ENCODE results near the gene FBXO3.

The FBXO3 gene

GRCh38 chr11:33697997-33698396 lies 76.3 kb downstream of the FBXO3 start:
- CTCF ChIA-PET = no interaction called here
- no peaks in the 10 kb centered on the region for H3K36me3 Mint-ChIP-seq
- H3K27ac Mint-ChIP-seq = no peak overlapping the region
- no peaks in the 10 kb centered on the region for H3K9me3 Mint-ChIP-seq
- DNase-seq = no peak
- H3K27me3 Mint-ChIP-seq = peaks cover 51% of the 10 kb centered on the region
- H3K4me1 Mint-ChIP-seq = peaks cover 24% of the 10 kb centered on the region
- no peak overlapping the region for H3K4me3 Mint-ChIP-seq

- Mint-ChIP-seq H3K4me3 (no peak overlapping the region), H3K27ac (peak overlapping the region; percentile 56), H3K4me1 (peaks cover 24% of the 10 kb centered on the region), H3K27me3 (peaks cover 54% of the 10 kb centered on the region), H3K36me3 (no peaks in the 10 kb centered on the region), H3K9me3 (no peaks in the 10 kb centered on the region)
- DNase-seq = no peak
- CTCF ChIA-PET = interaction anchor here (1.4 kb wide), 1 partner anchor 18 kb away, joined by 3 read pairs; no protein-coding TSS in a partner anchor
These were observed 77.2 kb downstream of the FBXO3 start for GRCh38 chr11:33696931-33697638.

- Mint-ChIP-seq H3K4me3 (no peak overlapping the region), H3K4me1 (peaks cover 21% of the 10 kb centered on the region), H3K27me3 (peaks cover 54% of the 10 kb centered on the region), H3K27ac (no peak overlapping the region), H3K36me3 (no peaks in the 10 kb centered on the region), H3K9me3 (no peaks in the 10 kb centered on the region)
- DNase-seq = no peak
- CTCF ChIA-PET = interaction anchor here (1.4 kb wide), 1 partner anchor 19 kb away, joined by 3 read pairs; no protein-coding TSS in a partner anchor
These were observed 77.9 kb downstream of the FBXO3 start for GRCh38 chr11:33696411-33696810.

- Mint-ChIP-seq H3K36me3 (no peaks in the 10 kb centered on the region), H3K4me1 (peaks cover 14% of the 10 kb centered on the region), H3K9me3 (no peaks in the 10 kb centered on the region), H3K27ac (no peak overlapping the region), H3K4me3 (no peak overlapping the region), H3K27me3 (peaks cover 54% of the 10 kb centered on the region)
- no peak for DNase-seq
- CTCF ChIA-PET = no interaction called here
These were observed 79.2 kb downstream of the FBXO3 start for GRCh38 chr11:33695051-33695566.

- H3K4me1 Mint-ChIP-seq = peaks cover 10% of the 10 kb centered on the region
- peaks cover 48% of the 10 kb centered on the region for H3K27me3 Mint-ChIP-seq
- H3K4me3 Mint-ChIP-seq = no peak overlapping the region
- H3K9me3 Mint-ChIP-seq = no peaks in the 10 kb centered on the region
- no peaks in the 10 kb centered on the region for H3K36me3 Mint-ChIP-seq
- H3K27ac Mint-ChIP-seq = no peak overlapping the region
- no peak for DNase-seq
- CTCF ChIA-PET = interaction anchor here (0.6 kb wide), 1 partner anchor 153 kb away, joined by 3 read pairs; no protein-coding TSS in a partner anchor
These were observed 79.8 kb downstream of the FBXO3 start for GRCh38 chr11:33694346-33695050.

- no peak overlapping the region for H3K27ac Mint-ChIP-seq
These were observed 81.8 kb downstream of the FBXO3 start for GRCh38 chr11:33692541-33692940.

GRCh38 chr11:33692013-33692504 lies 82.3 kb downstream of the FBXO3 start:
- Mint-ChIP-seq H3K4me1 (peaks cover 7% of the 10 kb centered on the region), H3K36me3 (no peaks in the 10 kb centered on the region), H3K9me3 (peaks cover 4% of the 10 kb centered on the region), H3K27me3 (peaks cover 26% of the 10 kb centered on the region), H3K27ac (no peak overlapping the region), H3K4me3 (no peak overlapping the region)
- CTCF ChIA-PET = interaction anchor here (0.8 kb wide), 1 partner anchor 8 kb away, joined by 3 read pairs; the partner anchor contains the start of gene C11orf91
- DNase-seq = no peak

More at GRCh38 chr11:33692541-33692940, 81.8 kb downstream of the FBXO3 start:
- CTCF ChIA-PET = interaction anchor here (0.8 kb wide), 1 partner anchor 8 kb away, joined by 3 read pairs; the partner anchor contains the start of gene C11orf91
- no peaks in the 10 kb centered on the region for H3K36me3 Mint-ChIP-seq
- DNase-seq = no peak
- peaks cover under 1% of the 10 kb centered on the region for H3K9me3 Mint-ChIP-seq
- H3K4me3 Mint-ChIP-seq = no peak overlapping the region
- peaks cover 31% of the 10 kb centered on the region for H3K27me3 Mint-ChIP-seq
- H3K4me1 Mint-ChIP-seq = peaks cover 7% of the 10 kb centered on the region

- H3K4me1 Mint-ChIP-seq = peaks cover under 1% of the 10 kb centered on the region
- H3K4me3 Mint-ChIP-seq = no peak overlapping the region
- H3K9me3 Mint-ChIP-seq = peaks cover 4% of the 10 kb centered on the region
- DNase-seq = no peak
- CTCF ChIA-PET = interaction anchor here (0.8 kb wide), 1 partner anchor 9 kb away, joined by 3 read pairs; the partner anchor contains the start of gene C11orf91
- no peak overlapping the region for H3K27ac Mint-ChIP-seq
- H3K27me3 Mint-ChIP-seq = peaks cover 18% of the 10 kb centered on the region
- no peaks in the 10 kb centered on the region for H3K36me3 Mint-ChIP-seq
These were observed 83.1 kb downstream of the FBXO3 start for GRCh38 chr11:33691066-33691864.
